ENCODE measurements around the gene CLSTN3.

DNA sequence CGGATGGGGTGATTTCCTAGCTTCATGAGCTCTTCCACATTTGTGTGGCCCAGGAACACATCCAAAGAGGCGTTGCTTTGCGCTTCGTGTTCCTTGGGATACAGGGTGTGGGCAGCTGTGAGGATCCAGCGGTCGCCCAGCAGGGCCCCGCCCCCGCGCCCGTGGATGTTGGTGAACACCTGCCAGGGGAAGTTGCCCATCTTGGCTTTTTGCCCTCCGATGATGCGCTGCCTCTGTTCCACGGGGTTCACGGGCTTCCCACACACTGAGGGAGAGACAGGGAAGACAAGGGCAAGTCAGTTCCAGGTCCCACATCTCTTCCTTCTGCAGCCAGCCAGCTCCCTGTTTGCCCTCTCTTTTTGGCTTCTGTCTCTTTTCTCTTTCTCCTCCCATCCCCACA is 49.1 kb upstream of the CLSTN3 start:
- TF ChIP-seq TCF12 (IDR thresholded peaks at IDR 0.05; ENCODE audit: low read depth) = no peak
- no peak for TF ChIP-seq CREB1 (IDR thresholded peaks at IDR 0.05; ENCODE audit: low read depth)
- no peak for TF ChIP-seq EP300 (IDR thresholded peaks at IDR 0.05; ENCODE audit: borderline replicate concordance)
- TF ChIP-seq CEBPB (IDR thresholded peaks at IDR 0.05) = no peak
